ENCODE measurements around the gene TRAF7.

- no peak for TF ChIP-seq POLR2AphosphoS5 (IDR thresholded peaks at IDR 0.05; ENCODE audit: insufficient read depth in 1 of 2, low read depth in 1 of 2)
- TF ChIP-seq CTCF (IDR thresholded peaks at IDR 0.05) = no peak
- no peak for TF ChIP-seq POLR2A (IDR thresholded peaks at IDR 0.05)
Measured at GRCh38 chr16:2147378-2147777, 8.2 kb upstream of the TRAF7 start.
